PC-3 (cell line): Measurements from ENCODE around the gene UPF1. TPM values are rescaled to one million over a fixed set of nuclear protein-coding genes. Genes with fewer than 3 reads are reported as not detected.

Experiments used
- ATAC-seq: fragments of 200-7000 bp; cut with Tn5 transposase; 2 replicates; pipeline ENCODE4 v1.9.1; 2020; ENCODE audit warnings: mild to moderate bottlenecking, moderate library complexity
- BruUV-seq: library from RNA; stranded (reverse); fragments of 400-500 nt; replicated peaks from 2 replicates; lab custom pipeline; 2021; lab: Mats Ljungman, UMichigan
- CTCF ChIA-PET: fragments of 300-600 bp; sonication (Branson Sonifier 250); formaldehyde crosslinking; loops from one replicate; lab custom pipeline; 2022; ENCODE audit warnings: antibody characterized with exemption; lab: Charles Lee
- POLR2A ChIA-PET: fragments of 300-600 bp; sonication (Branson Sonifier 250); formaldehyde crosslinking; loops from one replicate; lab custom pipeline; 2022; ENCODE audit warnings: antibody characterized with exemption; ENCODE audit not compliant: unreplicated experiment; lab: Charles Lee
- DNase-seq: peaks from one replicate; pipeline ENCODE4 v3.0.0-alpha.2; 2015
- H2AFZ ChIP-seq: fragments of 300-600 bp; sonication (generic); 2 replicates; pipeline ENCODE4 v1.6.0; 2016; ENCODE audit warnings: antibody characterized with exemption, low read length
- H3F3A ChIP-seq: fragments of 300-600 bp; sonication (generic); one replicate; pipeline ENCODE4 v1.6.0; 2017; ENCODE audit warnings: antibody characterized with exemption, low read length, control low read depth, mild to moderate bottlenecking; ENCODE audit not compliant: unreplicated experiment
- H3K27ac ChIP-seq: fragments of 300-600 bp; sonication (generic); 2 replicates; pipeline ENCODE4 v1.5.1; 2016; ENCODE audit warnings: mild to moderate bottlenecking, low read length
- H3K27me3 ChIP-seq: fragments of 300-600 bp; sonication (generic); 2 replicates; pipeline ENCODE4 v1.6.1; 2016; ENCODE audit warnings: low read length, mixed read lengths
- H3K36me3 ChIP-seq: fragments of 300-600 bp; sonication (generic); 2 replicates; pipeline ENCODE4 v1.6.1; 2016; ENCODE audit warnings: low read depth, mixed run types, low read length, mixed read lengths
- H3K4me1 ChIP-seq: fragments of 300-600 bp; sonication (generic); 2 replicates; pipeline ENCODE4 v1.5.1; 2016; ENCODE audit warnings: low read length; ENCODE audit not compliant: insufficient read depth
- H3K4me2 ChIP-seq: fragments of 300-600 bp; sonication (generic); 2 replicates; pipeline ENCODE4 v1.6.0; 2016; ENCODE audit warnings: low read length
- H3K4me3 ChIP-seq: fragments of 300-600 bp; sonication (generic); 2 replicates; pipeline ENCODE4 v1.5.1; 2016; ENCODE audit warnings: mild to moderate bottlenecking, low read length, mixed read lengths
- H3K79me2 ChIP-seq: fragments of 300-600 bp; sonication (generic); 2 replicates; pipeline ENCODE4 v1.6.1; 2017; ENCODE audit warnings: low read length, mixed read lengths
- H3K9ac ChIP-seq: fragments of 300-600 bp; sonication (generic); 2 replicates; pipeline ENCODE4 v1.6.0; 2016; ENCODE audit warnings: mild to moderate bottlenecking, low read length
- H3K9me2 ChIP-seq: fragments of 300-600 bp; sonication (generic); replicated peaks from 2 replicates; pipeline ENCODE4 v1.6.1; 2016; ENCODE audit warnings: mixed run types, low read length, mixed read lengths
- H3K9me3 ChIP-seq: fragments of 300-600 bp; sonication (generic); 2 replicates; pipeline ENCODE4 v1.6.1; 2016; ENCODE audit warnings: low read length, mixed read lengths
- H4K20me1 ChIP-seq: fragments of 300-600 bp; sonication (generic); 2 replicates; pipeline ENCODE4 v1.6.1; 2016; ENCODE audit warnings: low read length, mixed read lengths
- CTCF ChIP-seq: fragments of 300-600 bp; sonication (generic); conservative IDR thresholded peaks from 2 replicates; pipeline ENCODE4 v1.5.1; 2017; ENCODE audit warnings: antibody characterized with exemption, low read depth, mild to moderate bottlenecking, low read length
- EZH2 ChIP-seq: fragments of 300-600 bp; sonication (generic); IDR thresholded peaks from one replicate; pipeline ENCODE4 v1.6.1; 2017; ENCODE audit warnings: antibody characterized with exemption, mild to moderate bottlenecking, low read length; ENCODE audit not compliant: unreplicated experiment
- EZH2phosphoT487 ChIP-seq: fragments of 300-600 bp; sonication (generic); IDR thresholded peaks from 2 replicates; pipeline ENCODE4 v1.6.1; 2018; ENCODE audit warnings: mild to moderate bottlenecking, antibody characterized with exemption, low read length, borderline replicate concordance
- intact Hi-C: fragments of 100-400 bp; cut with micrococcal nuclease; formaldehyde crosslinking; loops from 2 replicates; pipeline ENCODE4 v1.9.0; 2023
- total RNA-seq: library from RNA; depleted of rRNA; stranded (reverse); fragments of >200 nt; gene quantifications from 2 replicates; pipeline ENCODE4 v1.2.3, GENCODE V29; 2014

UPF1 gene
- total RNA-seq, 1 experiment from 2014 or later, result 97.1 TPM

GRCh38 chr19:18785179-18786124 is 46.3 kb upstream of the UPF1 start:
- Histone ChIP-seq H4K20me1 (no peaks in the 10 kb centered on the region), H3K4me3 (no peak overlapping the region), H3K27me3 (peaks cover 21% of the 10 kb centered on the region), H3K9me3 (no peaks in the 10 kb centered on the region), H3K4me1 (no peaks in the 10 kb centered on the region), H3K79me2 (no peaks in the 10 kb centered on the region), H3F3A (no peaks in the 10 kb centered on the region), H3K9ac (no peak overlapping the region), H3K27ac (no peak overlapping the region), H3K4me2 (peak overlapping the region; percentile 51; the same call in 1 of the 2 replicates), H2AFZ (no peak overlapping the region), H3K9me2 (no peaks in the 10 kb centered on the region), H3K36me3 (no peaks in the 10 kb centered on the region)
- intact Hi-C loops, result no loop called here
- DNase-seq, result peak; percentile 66
- BruUV-seq, result no TSS peak
- peak; percentile 60 for ATAC-seq
- TF ChIP-seq CTCF, result no peak
- TF ChIP-seq EZH2phosphoT487, result no peak
- no peak for TF ChIP-seq EZH2
- POLR2A ChIA-PET, result no interaction called here
- CTCF ChIA-PET, result no interaction called here

- H3K27me3 ChIP-seq, result peaks cover 27% of the 10 kb centered on the region
- intact Hi-C loops, result no loop called here
- CTCF ChIA-PET, result no interaction called here
These were observed 43.0 kb upstream of the UPF1 start for GRCh38 chr19:18788529-18789421.

More at GRCh38 chr19:18788529-18789421, 43.0 kb upstream of the UPF1 start:
- Histone ChIP-seq H3K4me3 (no peak overlapping the region), H3K79me2 (no peaks in the 10 kb centered on the region), H3K36me3 (no peaks in the 10 kb centered on the region), H3F3A (no peaks in the 10 kb centered on the region), H3K9me3 (no peaks in the 10 kb centered on the region), H3K4me2 (no peak overlapping the region), H3K9ac (no peak overlapping the region), H4K20me1 (no peaks in the 10 kb centered on the region), H3K9me2 (no peaks in the 10 kb centered on the region), H3K27ac (no peak overlapping the region), H2AFZ (no peak overlapping the region), H3K4me1 (no peaks in the 10 kb centered on the region)
- DNase-seq (no peak), ATAC-seq (no peak)
- POLR2A ChIA-PET, result interaction anchor here (0.7 kb wide), 1 partner anchor 12 kb away, joined by 34 read pairs; no protein-coding TSS in a partner anchor
- TF ChIP-seq EZH2 (no peak), EZH2phosphoT487 (no peak), CTCF (no peak)
- BruUV-seq, result no TSS peak
